Esophagus mucosa (tissue), 1 donor: Measurements from ENCODE around the gene TRPV4. TPM values are rescaled to one million over a fixed set of nuclear protein-coding genes. Genes with fewer than 3 reads are reported as not detected.
A peak's percentile ranks its signal among the peaks of the same experiment; 100 is the strongest.

Experiments used
- ATAC-seq: fragments of 200-7000 bp; cut with Tn5 transposase; one replicate; pipeline ENCODE4 v1.9.1; 2020
- total RNA-seq: library from RNA; stranded (reverse); gene quantifications from one replicate; pipeline ENCODE4 v1.2.4, GENCODE V29; 2023
- donor health status: DM: yes; HTN: yes; CAD: no.

TRPV4 gene
- total RNA-seq, 1 donor from 2014 or later, result 7.3 TPM

- peak; percentile 14 for ATAC-seq
These were observed 5.3 kb downstream of the TRPV4 start for GRCh38 chr12:109827566-109828550.

GRCh38 chr12:109827080-109827479 lies 6.1 kb downstream of the TRPV4 start:
- no peak for ATAC-seq

GRCh38 chr12:109824731-109825130 lies 8.5 kb downstream of the TRPV4 start:
- ATAC-seq, result no peak

GRCh38 chr12:109822951-109823411 lies 10.2 kb downstream of the TRPV4 start:
- peak; percentile 54 for ATAC-seq

- no peak for ATAC-seq
These were observed 10.8 kb downstream of the TRPV4 start for GRCh38 chr12:109822416-109822815.

GRCh38 chr12:109821968-109822367 lies 11.2 kb downstream of the TRPV4 start:
- ATAC-seq, result no peak

- ATAC-seq, result peak; percentile 62
These were observed 12.3 kb downstream of the TRPV4 start for GRCh38 chr12:109820816-109821381.

GRCh38 chr12:109818905-109819500 lies 14.2 kb downstream of the TRPV4 start:
- peak; percentile 61 for ATAC-seq

- ATAC-seq, result no peak
These were observed 14.9 kb downstream of the TRPV4 start for GRCh38 chr12:109818253-109818652.

GRCh38 chr12:109817627-109818231 lies 15.5 kb downstream of the TRPV4 start:
- no peak for ATAC-seq

- ATAC-seq, result no peak
These were observed 16.3 kb downstream of the TRPV4 start for GRCh38 chr12:109816870-109817269.

- no peak for ATAC-seq
These were observed 17.2 kb downstream of the TRPV4 start for GRCh38 chr12:109815757-109816617.

GRCh38 chr12:109815225-109815624 lies 18.0 kb downstream of the TRPV4 start:
- ATAC-seq, result no peak

- no peak for ATAC-seq
These were observed 18.5 kb downstream of the TRPV4 start for GRCh38 chr12:109814600-109815150.

- no peak for ATAC-seq
These were observed 19.3 kb downstream of the TRPV4 start for GRCh38 chr12:109813810-109814416.

GRCh38 chr12:109811624-109811995 lies 21.6 kb downstream of the TRPV4 start:
- no peak for ATAC-seq

GRCh38 chr12:109810954-109811623 lies 22.1 kb downstream of the TRPV4 start:
- no peak for ATAC-seq

GRCh38 chr12:109808876-109809646 lies 24.1 kb downstream of the TRPV4 start:
- no peak for ATAC-seq

GRCh38 chr12:109807954-109808643 lies 25.1 kb downstream of the TRPV4 start:
- ATAC-seq, result no peak
